NK-92 treated with Interleukin-12 subunit alpha and Interleukin-12 subunit beta, amount 100 ng/mL, for 24 hours (cell line): ENCODE measurements around the gene NSF.

Experiments
- DNase-seq: peaks from one replicate; lab custom pipeline; 2025; lab: John Stamatoyannopoulos, UW

Gene NSF

GRCh38 chr17:46800573-46800972, 210.1 kb downstream of the NSF start:
- no peak for DNase-seq

- no peak for DNase-seq
These were observed 212.3 kb downstream of the NSF start for GRCh38 chr17:46802800-46803199.

- no peak for DNase-seq
These were observed 213.1 kb downstream of the NSF start for GRCh38 chr17:46803544-46803943.

GRCh38 chr17:46805771-46806170, 215.3 kb downstream of the NSF start:
- DNase-seq: no peak
